Left kidney (tissue), 2 donors: ENCODE data around the gene AAGAB. TPM values are rescaled to one million over a fixed set of nuclear protein-coding genes. Genes with fewer than 3 reads are reported as not detected.

Experiments used
- DNase-seq: peaks from one replicate; pipeline ENCODE4 v3.0.0-alpha.2; 2013
- polyA plus RNA-seq: library from polyadenylated mRNA; unstranded; fragments of 120-200 nt; gene quantifications from one replicate; pipeline ENCODE4 v1.2.1, GENCODE V29; 2013; ENCODE audit not compliant: insufficient read length

Gene AAGAB
- polyA plus RNA-seq, 1 donor: 62.0 TPM

- no peak for DNase-seq
Observed at GRCh38 chr15:67189326-67190051, 65.0 kb downstream of the AAGAB start.

GRCh38 chr15:67188551-67189218 is 65.8 kb downstream of the AAGAB start:
- DNase-seq: peak; percentile 60

GRCh38 chr15:67187351-67187854 is 67.1 kb downstream of the AAGAB start:
- DNase-seq: no peak

GRCh38 chr15:67186688-67187087 is 67.8 kb downstream of the AAGAB start:
- no peak for DNase-seq

- DNase-seq: no peak
Observed at GRCh38 chr15:67186226-67186649, 68.2 kb downstream of the AAGAB start.

- DNase-seq: no peak
Observed at GRCh38 chr15:67185621-67186225, 68.7 kb downstream of the AAGAB start.

- DNase-seq: no peak
Observed at GRCh38 chr15:67185051-67185450, 69.4 kb downstream of the AAGAB start.

GRCh38 chr15:67184208-67184925 is 70.1 kb downstream of the AAGAB start:
- DNase-seq: no peak

- DNase-seq: no peak
Observed at GRCh38 chr15:67183443-67184169, 70.9 kb downstream of the AAGAB start.

- no peak for DNase-seq
Observed at GRCh38 chr15:67181221-67181639, 73.2 kb downstream of the AAGAB start.

GRCh38 chr15:67180514-67181191 is 73.8 kb downstream of the AAGAB start:
- DNase-seq: no peak

GRCh38 chr15:67180035-67180434 is 74.4 kb downstream of the AAGAB start:
- DNase-seq: no peak

- DNase-seq: no peak
Observed at GRCh38 chr15:67179411-67179995, 75.0 kb downstream of the AAGAB start.

GRCh38 chr15:67178569-67179210 is 75.8 kb downstream of the AAGAB start:
- no peak for DNase-seq

GRCh38 chr15:67177752-67178151 is 76.7 kb downstream of the AAGAB start:
- no peak for DNase-seq

GRCh38 chr15:67176195-67176971 is 78.1 kb downstream of the AAGAB start:
- no peak for DNase-seq

GRCh38 chr15:67175643-67176071 is 78.8 kb downstream of the AAGAB start:
- DNase-seq: no peak

- DNase-seq: no peak
Observed at GRCh38 chr15:67174864-67175573, 79.4 kb downstream of the AAGAB start.

GRCh38 chr15:67174446-67174845 is 80.0 kb downstream of the AAGAB start:
- DNase-seq: no peak
